ENCODE results near the gene CD36.

Gene CD36

DNA sequence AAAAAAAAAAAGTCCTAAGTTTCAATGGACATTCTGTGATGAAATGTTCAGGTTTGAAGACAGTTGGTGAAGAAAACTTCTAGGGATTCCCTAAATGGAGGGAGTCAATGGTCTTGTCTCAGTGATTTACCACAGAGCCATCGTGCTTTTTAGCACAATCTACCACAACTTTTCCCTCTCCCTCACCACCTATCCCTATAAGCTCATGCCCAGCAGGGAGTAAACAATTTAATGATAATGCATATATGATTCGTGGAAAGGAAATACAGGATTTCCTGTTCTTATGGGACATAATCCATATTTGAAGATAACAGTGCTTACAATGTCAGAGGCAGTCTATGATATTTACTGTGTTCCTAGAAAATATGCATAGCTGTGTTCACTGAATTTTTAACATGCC lies 38.4 kb upstream of the CD36 start:
- no peak overlapping the region for H3K27ac ChIP-seq

DNA sequence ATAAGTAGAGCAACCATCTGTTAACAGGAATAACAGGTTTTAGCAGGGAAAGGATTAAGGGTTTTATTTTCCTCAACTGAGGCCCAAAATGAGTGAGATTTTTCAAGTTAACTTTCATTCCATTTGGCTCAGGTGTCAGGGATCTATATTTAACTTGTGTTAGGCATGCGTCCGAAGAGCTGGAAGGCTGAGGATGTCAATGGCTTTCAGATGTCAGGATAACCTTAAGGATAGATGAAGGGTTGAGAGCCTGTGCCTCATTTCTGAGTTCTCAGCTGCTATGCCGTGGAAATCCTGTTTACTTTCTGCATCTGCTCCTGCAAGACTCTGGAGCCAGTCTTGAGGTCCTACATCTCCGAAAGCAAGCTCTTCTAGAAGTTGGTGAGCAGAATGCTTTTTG lies 36.4 kb upstream of the CD36 start:
- TF ChIP-seq, protein P1, sequence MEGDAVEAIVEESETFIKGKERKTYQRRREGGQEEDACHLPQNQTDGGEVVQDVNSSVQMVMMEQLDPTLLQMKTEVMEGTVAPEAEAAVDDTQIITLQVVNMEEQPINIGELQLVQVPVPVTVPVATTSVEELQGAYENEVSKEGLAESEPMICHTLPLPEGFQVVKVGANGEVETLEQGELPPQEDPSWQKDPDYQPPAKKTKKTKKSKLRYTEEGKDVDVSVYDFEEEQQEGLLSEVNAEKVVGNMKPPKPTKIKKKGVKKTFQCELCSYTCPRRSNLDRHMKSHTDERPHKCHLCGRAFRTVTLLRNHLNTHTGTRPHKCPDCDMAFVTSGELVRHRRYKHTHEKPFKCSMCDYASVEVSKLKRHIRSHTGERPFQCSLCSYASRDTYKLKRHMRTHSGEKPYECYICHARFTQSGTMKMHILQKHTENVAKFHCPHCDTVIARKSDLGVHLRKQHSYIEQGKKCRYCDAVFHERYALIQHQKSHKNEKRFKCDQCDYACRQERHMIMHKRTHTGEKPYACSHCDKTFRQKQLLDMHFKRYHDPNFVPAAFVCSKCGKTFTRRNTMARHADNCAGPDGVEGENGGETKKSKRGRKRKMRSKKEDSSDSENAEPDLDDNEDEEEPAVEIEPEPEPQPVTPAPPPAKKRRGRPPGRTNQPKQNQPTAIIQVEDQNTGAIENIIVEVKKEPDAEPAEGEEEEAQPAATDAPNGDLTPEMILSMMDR (IDR thresholded peaks at IDR 0.05), result no peak
- Histone ChIP-seq H3K4me3 (no peak overlapping the region), H3K27ac (no peak overlapping the region)
- no peak for DNase-seq (ENCODE audit: low spot score)

More for the DNA sequence above, 38.4 kb upstream of the CD36 start:
- TF ChIP-seq, protein P1 (IDR thresholded peaks at IDR 0.05), result no peak
- DNase-seq (ENCODE audit: low spot score), result no peak
- no peak overlapping the region for H3K4me3 ChIP-seq

DNA sequence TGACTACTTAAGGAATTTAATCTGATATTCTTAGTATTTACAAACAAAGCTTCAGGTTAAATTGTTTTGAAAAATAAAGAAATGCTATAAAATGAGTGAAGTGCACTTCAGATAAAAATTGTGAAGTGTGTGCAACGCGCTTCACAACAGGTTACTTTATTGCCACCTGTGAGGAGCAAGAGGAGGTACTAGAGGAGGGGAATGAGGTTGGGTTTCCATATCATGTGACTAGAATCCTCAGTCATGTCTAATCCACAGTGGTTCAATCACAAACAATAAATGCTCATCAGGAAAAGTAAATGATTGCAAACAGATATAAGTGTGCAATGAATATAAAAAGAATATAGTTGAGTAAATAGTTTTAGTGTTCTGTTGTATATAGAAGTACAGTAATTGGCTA lies 34.5 kb upstream of the CD36 start:
- TF ChIP-seq, protein P1 (IDR thresholded peaks at IDR 0.05), result no peak
- DNase-seq (ENCODE audit: low spot score), result no peak
- Histone ChIP-seq H3K27ac (no peak overlapping the region), H3K4me3 (no peak overlapping the region)

DNA sequence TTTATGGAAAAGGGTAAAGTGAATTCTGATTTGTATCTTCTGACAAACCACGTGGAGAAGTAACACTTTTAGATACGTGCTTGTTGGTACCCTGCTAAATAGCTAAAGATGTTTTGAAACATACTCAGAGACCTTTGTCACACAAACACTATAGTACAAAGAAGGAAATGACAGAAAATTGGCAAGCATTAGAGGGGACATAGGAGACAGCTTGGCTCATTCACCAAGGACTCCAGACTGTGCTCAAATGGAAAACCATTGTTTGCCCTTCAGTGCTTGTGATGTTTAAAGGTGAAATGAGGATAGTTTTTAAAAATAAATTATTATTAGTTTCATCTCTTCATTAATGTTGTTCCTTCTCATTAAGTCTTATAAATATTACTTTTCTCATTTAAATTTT lies 34.0 kb upstream of the CD36 start:
- DNase-seq (ENCODE audit: low spot score), result no peak
- Histone ChIP-seq H3K27ac (no peak overlapping the region), H3K4me3 (no peak overlapping the region)
- TF ChIP-seq, protein P1 (IDR thresholded peaks at IDR 0.05), result no peak

DNA sequence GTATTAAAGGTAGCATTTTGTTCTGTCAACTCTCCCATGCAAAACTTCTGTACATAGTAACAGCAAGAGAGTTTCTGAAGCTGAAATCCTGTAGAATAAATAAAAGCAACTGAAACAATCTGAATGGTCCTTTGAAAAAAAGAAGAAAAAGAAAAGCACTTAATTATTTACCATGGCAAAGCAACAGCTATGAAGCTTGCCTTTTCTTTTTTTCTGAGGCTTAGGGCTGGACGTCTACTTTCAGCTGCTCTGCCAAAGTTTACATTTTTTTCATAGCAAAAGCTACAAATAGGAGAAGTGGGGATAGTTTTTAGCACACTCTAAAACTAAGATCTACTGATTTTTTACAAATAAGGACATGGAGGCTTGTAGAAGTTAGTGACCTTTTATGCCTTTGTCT lies 31.3 kb upstream of the CD36 start:
- DNase-seq (ENCODE audit: low spot score), result no peak
- TF ChIP-seq, protein P1 (IDR thresholded peaks at IDR 0.05), result no peak
- Histone ChIP-seq H3K4me3 (no peak overlapping the region), H3K27ac (no peak overlapping the region)

DNA sequence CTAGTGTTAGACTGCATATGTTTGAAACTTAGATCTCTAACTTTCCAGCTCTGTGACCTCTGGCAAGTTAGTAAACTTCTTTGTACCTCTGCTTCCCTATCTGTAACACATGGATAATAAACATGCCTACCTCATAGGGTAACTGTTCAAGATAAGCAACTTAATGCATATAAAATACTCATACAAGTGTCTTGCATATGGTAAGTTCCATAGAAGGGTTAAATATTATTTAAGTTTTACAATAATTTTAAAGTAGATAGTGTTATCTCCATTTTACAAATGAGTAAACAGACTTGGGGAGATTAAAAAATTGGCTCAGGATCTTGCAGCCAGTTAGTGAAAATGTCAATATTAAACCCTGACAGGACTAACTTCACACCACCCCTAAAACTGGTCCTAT lies 30.1 kb upstream of the CD36 start:
- H3K27ac ChIP-seq, result no peak overlapping the region
- TF ChIP-seq, protein P1 (IDR thresholded peaks at IDR 0.05), result no peak
- no peak overlapping the region for H3K4me3 ChIP-seq

DNA sequence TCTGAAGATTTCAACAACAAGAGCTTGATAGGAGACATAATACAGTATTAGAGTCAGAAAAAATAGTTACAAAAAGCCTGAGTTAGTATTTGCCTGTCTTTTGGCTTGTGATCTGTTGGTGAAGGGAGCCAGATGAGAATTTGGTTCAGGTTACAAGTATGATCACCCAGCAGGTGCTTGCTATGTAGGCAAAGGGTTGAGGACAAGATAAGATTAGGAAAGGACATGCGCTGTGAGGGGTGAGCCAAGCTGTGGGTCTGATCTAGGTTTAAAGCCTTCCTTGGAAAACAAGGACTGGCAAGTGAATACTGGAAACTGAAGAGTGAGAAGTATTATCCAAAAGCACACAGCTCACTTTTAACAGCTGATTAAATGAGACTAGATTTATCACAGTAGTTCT lies 28.7 kb upstream of the CD36 start:
- Histone ChIP-seq H3K4me3 (no peak overlapping the region), H3K27ac (no peak overlapping the region)
- DNase-seq (ENCODE audit: low spot score), result no peak
- TF ChIP-seq, protein P1 (IDR thresholded peaks at IDR 0.05), result no peak

More for the DNA sequence above, 30.1 kb upstream of the CD36 start:
- DNase-seq (ENCODE audit: low spot score), result no peak

All from coronary artery (tissue), 2 donors.